GM10266 (cell line): ENCODE data around the gene HK3.
A peak's percentile ranks its signal among the peaks of the same experiment; 100 is the strongest.

ENCODE experiments used
- DNase-seq: peaks from one replicate; pipeline ENCODE4 v3.0.0; 2012; ENCODE audit errors: extremely low spot score
- TF ChIP-seq, protein P1 (sequence below): IDR thresholded peaks from 2 replicates; pipeline ENCODE4 v1.5.1; 2012; ENCODE audit warnings: mild to moderate bottlenecking, low read depth; ENCODE audit not compliant: control insufficient read depth, insufficient read depth; ENCODE audit errors: missing control alignments

The HK3 gene

GRCh38 chr5:176882567-176882903 lies 16.6 kb downstream of the HK3 start:
- TF ChIP-seq, protein P1, sequence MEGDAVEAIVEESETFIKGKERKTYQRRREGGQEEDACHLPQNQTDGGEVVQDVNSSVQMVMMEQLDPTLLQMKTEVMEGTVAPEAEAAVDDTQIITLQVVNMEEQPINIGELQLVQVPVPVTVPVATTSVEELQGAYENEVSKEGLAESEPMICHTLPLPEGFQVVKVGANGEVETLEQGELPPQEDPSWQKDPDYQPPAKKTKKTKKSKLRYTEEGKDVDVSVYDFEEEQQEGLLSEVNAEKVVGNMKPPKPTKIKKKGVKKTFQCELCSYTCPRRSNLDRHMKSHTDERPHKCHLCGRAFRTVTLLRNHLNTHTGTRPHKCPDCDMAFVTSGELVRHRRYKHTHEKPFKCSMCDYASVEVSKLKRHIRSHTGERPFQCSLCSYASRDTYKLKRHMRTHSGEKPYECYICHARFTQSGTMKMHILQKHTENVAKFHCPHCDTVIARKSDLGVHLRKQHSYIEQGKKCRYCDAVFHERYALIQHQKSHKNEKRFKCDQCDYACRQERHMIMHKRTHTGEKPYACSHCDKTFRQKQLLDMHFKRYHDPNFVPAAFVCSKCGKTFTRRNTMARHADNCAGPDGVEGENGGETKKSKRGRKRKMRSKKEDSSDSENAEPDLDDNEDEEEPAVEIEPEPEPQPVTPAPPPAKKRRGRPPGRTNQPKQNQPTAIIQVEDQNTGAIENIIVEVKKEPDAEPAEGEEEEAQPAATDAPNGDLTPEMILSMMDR, result no peak
- DNase-seq, result no peak

GRCh38 chr5:176881816-176882566 lies 17.2 kb downstream of the HK3 start:
- TF ChIP-seq, protein P1, result no peak
- DNase-seq, result no peak

GRCh38 chr5:176881021-176881749 lies 18.0 kb downstream of the HK3 start:
- TF ChIP-seq, protein P1, result no peak
- DNase-seq, result peak; percentile 22

GRCh38 chr5:176880366-176881020 lies 18.7 kb downstream of the HK3 start:
- TF ChIP-seq, protein P1, result no peak
- peak; percentile 21 for DNase-seq

GRCh38 chr5:176879663-176880361 lies 19.3 kb downstream of the HK3 start:
- TF ChIP-seq, protein P1, result no peak
- DNase-seq, result no peak

DNA sequence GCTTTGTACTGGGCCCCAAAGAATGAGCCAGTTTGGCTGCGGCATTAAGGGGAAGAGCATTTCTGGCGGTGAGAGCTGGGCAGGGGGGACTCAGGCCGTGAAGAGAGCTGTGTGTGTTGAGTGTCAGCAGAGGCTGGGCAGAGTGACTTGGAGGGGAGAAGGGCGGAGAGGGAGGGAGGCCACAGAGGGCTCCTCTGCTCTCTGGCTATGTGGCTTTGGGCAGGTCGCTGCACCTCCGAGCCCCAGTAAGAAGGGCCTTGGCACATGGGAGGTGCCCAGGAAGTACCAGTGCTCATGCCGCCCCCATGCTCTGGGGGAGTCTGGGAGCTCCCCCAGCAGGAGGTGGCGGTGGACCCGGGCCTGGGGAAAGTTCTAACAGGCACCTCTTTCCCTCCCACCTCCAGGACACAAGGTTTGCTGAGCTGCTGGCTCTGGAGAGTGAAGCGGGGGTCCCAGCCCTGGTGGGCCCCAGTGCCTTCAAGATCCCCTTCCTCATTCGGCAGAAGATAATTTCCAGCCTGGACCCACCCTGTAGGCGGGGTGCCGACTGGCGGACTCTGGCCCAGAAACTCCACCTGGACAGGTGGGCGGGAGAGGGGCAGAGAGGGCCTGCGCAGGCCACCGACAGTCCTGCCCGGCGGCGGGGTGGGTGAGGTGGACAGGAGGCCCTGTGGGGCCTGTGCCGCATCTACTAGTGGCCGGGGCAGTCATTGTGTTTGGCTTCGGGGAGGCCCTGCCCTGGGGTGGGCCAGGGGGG lies 20.1 kb downstream of the HK3 start:
- no peak for DNase-seq
- TF ChIP-seq, protein P1, result no peak
